GM23338 (cell line): Measurements from ENCODE around the gene CDK5.

ENCODE experiments used
- CREB1 ChIP-seq: fragments of 250-450 bp; sonication (Bioruptor Pico); IDR thresholded peaks from 2 replicates; pipeline ENCODE4 v1.5.0; 2020; ENCODE audit warnings: low read depth, mild to moderate bottlenecking, moderate library complexity
- CTCF ChIP-seq, 2 experiments: fragments of 200-600 bp in 1 of 2; sonication (generic) in 1 of 2; conservative IDR thresholded peaks; 2 replicates each; pipeline versions ENCODE4 v1.5.1 to v1.6.1; 2016 to 2017; ENCODE audit warnings: antibody characterized with exemption in 2 of 2, low read depth in 2 of 2, mild to moderate bottlenecking in 2 of 2, moderate library complexity in 1 of 2
- EZH2phosphoT487 ChIP-seq: fragments of 200-600 bp; sonication (generic); IDR thresholded peaks from one replicate; pipeline ENCODE4 v1.8.1; 2018; ENCODE audit warnings: antibody characterized with exemption; ENCODE audit not compliant: unreplicated experiment
- NANOG ChIP-seq: IDR thresholded peaks from 2 replicates; pipeline ENCODE4 v1.6.1; 2016; ENCODE audit warnings: antibody characterized with exemption, borderline replicate concordance
- POLR2AphosphoS5 ChIP-seq: IDR thresholded peaks from 2 replicates; pipeline ENCODE4 v1.6.1; 2016; ENCODE audit warnings: antibody characterized with exemption, low read depth
- REST ChIP-seq: IDR thresholded peaks from one replicate; pipeline ENCODE4 v1.6.1; 2018; ENCODE audit warnings: antibody characterized with exemption; ENCODE audit not compliant: unreplicated experiment

- TF ChIP-seq EZH2phosphoT487, result no peak
- no peak for TF ChIP-seq CTCF (conservative IDR thresholded peaks at IDR 0.05; ENCODE audit: low read depth in 2 of 2)
- no peak for TF ChIP-seq POLR2AphosphoS5
- TF ChIP-seq REST, result no peak
- TF ChIP-seq NANOG, result no peak
- TF ChIP-seq CREB1 (CRISPR knock-in tag), result no peak
These were observed 26.1 kb upstream of the CDK5 start for GRCh38 chr7:151083824-151084160.
